ENCODE data around the gene METTL26. TPM values are rescaled to one million over a fixed set of nuclear protein-coding genes. Genes with fewer than 3 reads are reported as not detected.

The METTL26 gene
- polyA plus RNA-seq, 1 experiment, result 105 TPM

DNA sequence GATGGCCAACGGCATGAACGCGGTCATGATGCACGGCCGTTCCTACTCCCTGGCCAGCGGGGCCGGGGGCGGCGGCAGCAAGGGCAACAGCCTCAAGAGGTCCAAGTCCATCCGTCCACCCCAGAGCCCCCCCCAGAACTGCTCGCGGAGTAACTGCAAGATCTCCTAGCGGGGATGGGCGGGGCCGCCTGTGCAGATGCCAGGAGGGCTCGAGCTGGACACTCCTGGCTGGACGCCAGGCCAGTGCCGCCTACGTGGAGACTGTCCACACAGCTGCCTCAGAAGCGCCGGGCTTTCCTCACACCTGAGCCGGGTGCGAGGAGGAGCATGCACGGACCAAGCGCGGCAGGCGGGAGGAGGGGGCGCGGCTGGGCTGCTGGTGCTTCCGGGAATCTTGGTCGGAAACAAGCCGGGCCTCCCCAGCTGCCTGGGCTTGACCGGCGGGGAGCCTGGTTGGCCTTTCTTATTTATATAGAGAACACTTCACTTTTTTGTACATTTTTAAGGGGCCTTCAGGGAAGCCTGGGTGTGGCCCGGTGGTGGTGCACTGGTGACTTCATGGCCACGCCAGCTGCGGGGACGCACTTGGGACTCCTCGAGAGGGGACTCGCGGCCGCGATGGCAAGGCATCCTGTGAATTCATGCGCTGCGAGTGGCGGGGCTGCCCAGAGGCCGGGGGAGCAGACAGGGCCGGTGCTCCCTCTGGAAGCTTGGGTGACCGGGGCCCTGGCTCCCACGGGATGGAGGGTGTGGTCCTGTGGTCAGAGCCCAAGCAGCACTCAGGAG lies 8.5 kb downstream of the METTL26 start:
- TF ChIP-seq, protein P1, sequence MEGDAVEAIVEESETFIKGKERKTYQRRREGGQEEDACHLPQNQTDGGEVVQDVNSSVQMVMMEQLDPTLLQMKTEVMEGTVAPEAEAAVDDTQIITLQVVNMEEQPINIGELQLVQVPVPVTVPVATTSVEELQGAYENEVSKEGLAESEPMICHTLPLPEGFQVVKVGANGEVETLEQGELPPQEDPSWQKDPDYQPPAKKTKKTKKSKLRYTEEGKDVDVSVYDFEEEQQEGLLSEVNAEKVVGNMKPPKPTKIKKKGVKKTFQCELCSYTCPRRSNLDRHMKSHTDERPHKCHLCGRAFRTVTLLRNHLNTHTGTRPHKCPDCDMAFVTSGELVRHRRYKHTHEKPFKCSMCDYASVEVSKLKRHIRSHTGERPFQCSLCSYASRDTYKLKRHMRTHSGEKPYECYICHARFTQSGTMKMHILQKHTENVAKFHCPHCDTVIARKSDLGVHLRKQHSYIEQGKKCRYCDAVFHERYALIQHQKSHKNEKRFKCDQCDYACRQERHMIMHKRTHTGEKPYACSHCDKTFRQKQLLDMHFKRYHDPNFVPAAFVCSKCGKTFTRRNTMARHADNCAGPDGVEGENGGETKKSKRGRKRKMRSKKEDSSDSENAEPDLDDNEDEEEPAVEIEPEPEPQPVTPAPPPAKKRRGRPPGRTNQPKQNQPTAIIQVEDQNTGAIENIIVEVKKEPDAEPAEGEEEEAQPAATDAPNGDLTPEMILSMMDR (IDR thresholded peaks at IDR 0.05; ENCODE audit: insufficient read depth, low read depth, low read length), result no peak
- Histone ChIP-seq H3K4me3 (ENCODE audit: low read depth, low read length) (no peak overlapping the region), H3K36me3 (ENCODE audit: control insufficient read depth, insufficient read depth, low read length) (peaks cover 6% of the 10 kb centered on the region), H3K27me3 (ENCODE audit: control insufficient read depth, insufficient read depth, low read length) (no peaks in the 10 kb centered on the region)
- no peak for DNase-seq (ENCODE audit: low read depth)
- ChIA-PET POLR2A (no interaction called here), CTCF (no interaction called here)

DNA sequence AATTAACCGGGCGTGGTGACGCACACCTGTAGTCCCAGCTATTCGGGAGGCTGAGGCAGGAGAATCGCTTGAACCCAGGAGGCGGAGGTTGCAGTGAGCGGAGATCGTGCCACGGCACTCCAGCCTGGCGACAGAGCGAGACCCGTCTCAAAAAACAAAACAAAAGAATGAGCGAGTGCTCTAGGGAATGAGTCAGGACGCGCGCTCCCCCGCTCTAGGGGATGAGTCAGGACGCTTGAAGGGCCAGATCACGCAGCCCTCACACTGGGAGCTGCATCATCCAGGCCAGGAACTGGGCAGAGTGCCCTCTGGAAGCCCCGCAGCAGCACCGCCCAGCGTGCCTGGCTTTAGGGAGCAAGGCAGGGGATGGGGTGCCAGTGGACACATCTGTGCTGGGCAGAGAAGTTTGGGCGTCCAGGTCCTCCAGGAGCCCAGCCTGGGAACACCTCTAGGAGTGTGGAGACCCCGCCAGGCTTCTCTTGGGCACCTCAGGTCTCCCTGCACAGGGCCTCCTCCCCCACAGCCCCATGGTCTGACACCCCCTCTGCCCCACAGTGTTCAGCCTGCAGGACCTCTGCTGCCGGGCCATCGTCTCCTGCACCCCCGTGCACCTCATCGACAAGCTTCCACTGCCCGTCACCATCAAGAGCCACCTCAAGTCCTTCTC lies 9.2 kb downstream of the METTL26 start:
- ChIA-PET CTCF (no interaction called here), POLR2A (no interaction called here)
- Histone ChIP-seq H3K4me3 (ENCODE audit: low read depth, low read length) (no peak overlapping the region), H3K36me3 (ENCODE audit: control insufficient read depth, insufficient read depth, low read length) (peaks cover 5% of the 10 kb centered on the region), H3K27me3 (ENCODE audit: control insufficient read depth, insufficient read depth, low read length) (no peaks in the 10 kb centered on the region)
- peak; percentile 62 for DNase-seq (ENCODE audit: low read depth)
- TF ChIP-seq, protein P1 (IDR thresholded peaks at IDR 0.05; ENCODE audit: insufficient read depth, low read depth, low read length), result no peak

DNA sequence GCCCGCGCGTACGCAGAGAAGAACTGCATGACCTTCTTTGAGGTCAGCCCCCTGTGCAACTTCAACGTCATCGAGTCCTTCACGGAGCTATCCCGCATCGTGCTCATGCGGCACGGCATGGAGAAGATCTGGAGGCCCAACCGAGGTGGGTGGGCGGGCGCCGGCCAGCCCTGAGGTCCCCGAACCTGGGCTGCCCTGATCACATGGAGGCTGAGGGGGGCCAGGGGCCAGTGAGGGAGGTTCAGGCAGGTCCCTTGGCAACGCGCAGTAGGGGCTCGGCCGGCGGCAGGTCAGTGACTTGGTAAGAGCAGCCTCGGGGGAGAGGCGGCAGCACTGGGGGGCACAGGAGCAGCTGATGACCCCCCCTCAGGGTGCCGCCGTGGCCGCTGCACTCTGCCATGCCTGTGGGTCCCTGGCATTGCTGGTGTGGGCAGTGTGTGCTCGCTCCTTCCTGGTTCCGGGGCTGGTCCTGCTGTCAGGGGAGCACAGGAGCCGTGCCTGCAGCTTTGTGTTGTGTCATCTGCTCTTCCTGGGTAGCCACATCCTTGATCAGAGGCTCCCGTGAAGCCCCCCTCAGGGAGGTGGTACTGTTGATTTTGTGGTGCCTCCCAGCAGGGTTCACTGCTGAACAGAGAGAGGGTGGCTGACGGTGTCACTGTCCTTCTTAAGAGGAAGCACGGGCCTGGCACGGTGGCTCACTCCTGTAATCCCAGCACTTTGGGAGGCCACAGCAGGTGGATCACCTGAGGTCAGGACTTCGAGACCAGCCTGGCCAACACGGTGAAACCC lies 9.9 kb downstream of the METTL26 start:
- TF ChIP-seq, protein P1 (IDR thresholded peaks at IDR 0.05; ENCODE audit: insufficient read depth, low read depth, low read length), result no peak
- no peaks in the 10 kb centered on the region for H3K27me3 ChIP-seq (ENCODE audit: control insufficient read depth, insufficient read depth, low read length)
- CTCF ChIA-PET, result no interaction called here
- peaks cover 5% of the 10 kb centered on the region for H3K36me3 ChIP-seq (ENCODE audit: control insufficient read depth, insufficient read depth, low read length)
- no peak for DNase-seq (ENCODE audit: low read depth)
- no peak overlapping the region for H3K4me3 ChIP-seq (ENCODE audit: low read depth, low read length)
- POLR2A ChIA-PET, result no interaction called here

DNA sequence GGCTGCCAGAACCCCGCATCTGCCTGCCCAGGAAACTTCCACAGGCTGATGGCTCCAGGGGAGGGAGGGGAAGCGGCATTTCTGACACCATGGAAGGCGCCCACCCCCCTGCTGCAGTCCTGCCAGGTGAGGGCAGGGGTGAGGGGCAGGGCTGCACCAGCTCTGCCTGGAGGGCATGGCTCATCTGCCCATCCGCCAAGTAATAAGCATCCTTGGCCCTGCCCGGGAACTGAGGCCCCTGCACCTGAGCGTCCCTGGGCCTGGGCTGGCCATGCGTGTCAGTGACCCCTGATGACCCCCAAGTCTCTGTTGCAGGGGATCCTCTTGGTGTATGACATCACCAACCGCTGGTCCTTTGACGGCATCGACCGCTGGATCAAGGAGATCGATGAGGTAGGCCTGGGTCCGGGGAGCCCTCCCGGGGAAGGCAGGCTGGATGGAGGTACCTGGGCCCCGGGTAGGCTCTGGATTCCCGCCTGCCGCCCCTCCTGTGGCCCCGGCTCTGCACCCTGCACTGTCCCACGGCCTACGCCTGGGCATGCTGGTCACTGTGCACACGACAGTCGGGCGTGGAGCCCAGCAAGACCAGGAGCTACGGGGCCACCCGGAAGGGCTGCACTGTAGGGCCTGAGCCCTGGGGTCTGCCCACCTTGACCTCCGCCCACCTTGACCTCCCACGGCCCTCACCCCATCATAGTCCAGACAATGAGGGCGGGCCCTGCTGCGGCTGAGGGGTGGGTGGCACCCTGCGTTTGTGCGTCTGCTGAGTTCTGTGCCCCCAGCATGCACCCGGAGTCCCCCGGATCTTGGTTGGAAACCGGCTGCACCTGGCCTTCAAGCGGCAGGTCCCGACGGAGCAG lies 10.8 kb downstream of the METTL26 start:
- ChIA-PET POLR2A (no interaction called here), CTCF (no interaction called here)

More for the DNA sequence above, 10.8 kb downstream of the METTL26 start:
- Histone ChIP-seq H3K4me3 (ENCODE audit: low read depth, low read length) (no peak overlapping the region), H3K27me3 (ENCODE audit: control insufficient read depth, insufficient read depth, low read length) (no peaks in the 10 kb centered on the region), H3K36me3 (ENCODE audit: control insufficient read depth, insufficient read depth, low read length) (peaks cover 5% of the 10 kb centered on the region)
- TF ChIP-seq, protein P1 (IDR thresholded peaks at IDR 0.05; ENCODE audit: insufficient read depth, low read depth, low read length), result no peak
- DNase-seq (ENCODE audit: low read depth), result no peak

Measured in BJ (cell line).